Sigmoid colon (tissue), 4 donors: Measurements from ENCODE around the gene VSTM2L.

Experiments
- CTCF ChIP-seq, 4 experiments: fragments of 450-650 bp in 3 of 4; fragments of 200-600 bp in 1 of 4; IDR thresholded peaks; one replicate each; pipeline ENCODE4 v1.5.1; 2016 to 2019; ENCODE audit warnings: antibody characterized with exemption in 4 of 4, mild to moderate bottlenecking in 3 of 4, moderate library complexity in 2 of 4
- EP300 ChIP-seq, 4 donors: sonication (generic); formaldehyde crosslinking; IDR thresholded peaks; one replicate each; pipeline ENCODE4 v1.6.1; 2017; ENCODE audit warnings: antibody characterized with exemption in 4 of 4
- POLR2A ChIP-seq, 2 donors: fragments of 450-650 bp; IDR thresholded peaks; one replicate each; pipeline ENCODE4 v1.6.1; 2016; ENCODE audit warnings: antibody characterized with exemption in 2 of 2, mild to moderate bottlenecking in 2 of 2, moderate library complexity in 2 of 2

- TF ChIP-seq CTCF (IDR thresholded peaks at IDR 0.05) (no peak), POLR2A (IDR thresholded peaks at IDR 0.05) (no peak), EP300 (IDR thresholded peaks at IDR 0.05) (no peak)
These were observed 36.9 kb upstream of the VSTM2L start for GRCh38 chr20:37866051-37866450.
